HepG2 (cell line): ENCODE measurements around the gene WEE1. TPM values are rescaled to one million over a fixed set of nuclear protein-coding genes. Genes with fewer than 3 reads are reported as not detected.

Source experiments
- ATF2 ChIP-seq: sonication (generic); formaldehyde crosslinking; IDR thresholded peaks from 2 replicates; pipeline ENCODE4 v1.4.0; 2020; ENCODE audit warnings: missing genetic modification reagents
- MZF1 ChIP-seq: sonication (generic); formaldehyde crosslinking; IDR thresholded peaks from 2 replicates; pipeline ENCODE4 v1.8.1; 2023; ENCODE audit warnings: mild to moderate bottlenecking, missing genetic modification reagents, borderline replicate concordance
- RBAK ChIP-seq: sonication (generic); formaldehyde crosslinking; IDR thresholded peaks from 2 replicates; pipeline ENCODE4 v1.5.1; 2020; ENCODE audit warnings: mild to moderate bottlenecking, missing genetic modification reagents
- ZBTB38 ChIP-seq: sonication (generic); formaldehyde crosslinking; IDR thresholded peaks from 2 replicates; pipeline ENCODE4 v1.5.1; 2020; ENCODE audit warnings: mild to moderate bottlenecking, missing genetic modification reagents
- ZNF142 ChIP-seq: sonication (generic); formaldehyde crosslinking; IDR thresholded peaks from 2 replicates; pipeline ENCODE4 v1.4.0; 2020; ENCODE audit warnings: missing genetic modification reagents
- ZNF546 ChIP-seq: sonication (generic); formaldehyde crosslinking; conservative IDR thresholded peaks from 2 replicates; pipeline ENCODE4 v1.8.1; 2023; ENCODE audit warnings: mild to moderate bottlenecking, missing genetic modification reagents
- ZNF597 ChIP-seq: sonication (generic); formaldehyde crosslinking; IDR thresholded peaks from 2 replicates; pipeline ENCODE4 v1.5.0; 2020; ENCODE audit warnings: missing genetic modification reagents
- ZNF674 ChIP-seq: sonication (generic); formaldehyde crosslinking; IDR thresholded peaks from 2 replicates; pipeline ENCODE4 v1.5.0; 2020; ENCODE audit warnings: low read depth, mild to moderate bottlenecking, missing genetic modification reagents
- polyA plus RNA-seq, 8 experiments: library from polyadenylated mRNA; depleted of rRNA in 3 of 8; stranded (reverse) in 7 of 8; unstranded in 1 of 8; fragments of >200 nt; fragmentation: Illumina TruSeq in 4 of 8; extraction: Trizol in 4 of 8; gene quantifications; 2 replicates each; pipeline versions ENCODE4 v1.2.1 to v1.2.3, GENCODE V29; 2011 to 2016; ENCODE audit warnings: low read depth in 4 of 8, missing spikeins in 1 of 8, mixed read lengths in 1 of 8; ENCODE audit not compliant: insufficient read depth in 1 of 8
- total RNA-seq, 5 experiments: library from RNA; depleted of rRNA; stranded (reverse); fragments of >200 nt; fragmentation: Illumina TruSeq; extraction: Trizol; gene quantifications; 2 replicates each; pipeline ENCODE4 v1.2.3, GENCODE V29; 2016; ENCODE audit warnings: low read depth in 1 of 5
- TF ChIP-seq, protein P1 (sequence below): sonication (generic); formaldehyde crosslinking; IDR thresholded peaks from 2 replicates; pipeline ENCODE4 v1.5.0; 2020; ENCODE audit warnings: missing genetic modification reagents
- TF ChIP-seq, protein P2 (sequence below): sonication (generic); formaldehyde crosslinking; IDR thresholded peaks from 2 replicates; pipeline ENCODE4 v1.5.1; 2020; ENCODE audit warnings: mild to moderate bottlenecking, missing genetic modification reagents, moderate library complexity
- TF ChIP-seq, protein P3 (sequence below): sonication (generic); formaldehyde crosslinking; IDR thresholded peaks from 2 replicates; pipeline ENCODE4 v1.8.0; 2022; ENCODE audit warnings: missing genetic modification reagents, low read depth, mild to moderate bottlenecking, borderline replicate concordance
- TF ChIP-seq, protein P4 (sequence below): IDR thresholded peaks from 2 replicates; pipeline ENCODE4 v1.6.1; 2016; ENCODE audit warnings: low read depth

Gene WEE1
- total and polyA plus RNA-seq, 2 of the 13 experiments (the other 11 are each of a cell fraction or from before 2014, with no cell fraction given) = 31.4 to 63.7 TPM

DNA sequence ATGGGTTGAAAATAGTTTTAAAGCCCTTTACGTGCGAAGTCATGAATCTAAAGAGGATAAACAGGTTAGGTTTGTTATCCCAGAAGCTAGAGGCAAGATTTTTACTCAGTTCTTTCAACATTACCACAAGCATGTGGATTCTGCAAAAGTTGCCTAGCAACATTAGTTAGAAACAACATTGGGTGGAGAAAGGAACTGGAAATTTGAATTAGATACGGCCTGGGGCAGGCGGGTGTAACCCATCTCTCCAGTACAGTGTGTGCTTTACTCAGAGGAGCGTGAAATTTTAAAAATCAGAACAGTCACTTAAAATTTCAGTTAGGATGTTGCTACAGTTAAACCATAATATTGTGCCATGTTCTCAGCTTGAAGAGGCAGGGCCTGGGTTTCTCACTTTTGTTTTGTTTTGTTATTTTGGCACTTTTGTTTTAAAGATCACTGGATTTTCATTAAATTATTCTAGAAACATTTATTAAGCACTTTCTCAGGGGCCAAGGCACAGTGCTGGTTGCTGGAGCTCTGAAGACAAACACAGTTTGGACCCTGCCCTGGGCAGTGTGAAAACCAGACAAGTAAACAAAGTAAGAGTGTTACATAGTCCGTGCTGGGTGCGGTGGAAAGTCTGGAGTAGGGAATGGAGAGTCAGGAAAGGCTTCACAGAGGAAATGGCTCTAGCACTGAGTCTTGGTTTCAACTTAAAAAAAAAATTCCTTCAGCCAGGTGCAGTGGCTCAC is 4.4 kb upstream of the WEE1 start (continued):
- TF ChIP-seq, protein P1, sequence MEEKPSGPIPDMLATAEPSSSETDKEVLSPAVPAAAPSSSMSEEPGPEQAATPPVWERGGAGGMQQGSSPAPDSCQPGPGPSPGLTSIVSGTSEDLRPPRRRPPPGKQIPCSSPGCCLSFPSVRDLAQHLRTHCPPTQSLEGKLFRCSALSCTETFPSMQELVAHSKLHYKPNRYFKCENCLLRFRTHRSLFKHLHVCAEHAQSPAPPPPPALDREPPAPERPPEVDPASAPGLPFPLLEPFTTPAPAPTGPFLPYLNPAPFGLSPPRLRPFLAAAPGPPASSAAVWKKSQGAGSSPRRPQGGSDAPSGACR (CRISPR knock-in tag) = peak; percentile 45; the same call in 1 of the 2 replicates
- TF ChIP-seq ZNF142 (CRISPR knock-in tag) = peak; percentile 52; the same call in 1 of the 2 replicates
- TF ChIP-seq, protein P2, sequence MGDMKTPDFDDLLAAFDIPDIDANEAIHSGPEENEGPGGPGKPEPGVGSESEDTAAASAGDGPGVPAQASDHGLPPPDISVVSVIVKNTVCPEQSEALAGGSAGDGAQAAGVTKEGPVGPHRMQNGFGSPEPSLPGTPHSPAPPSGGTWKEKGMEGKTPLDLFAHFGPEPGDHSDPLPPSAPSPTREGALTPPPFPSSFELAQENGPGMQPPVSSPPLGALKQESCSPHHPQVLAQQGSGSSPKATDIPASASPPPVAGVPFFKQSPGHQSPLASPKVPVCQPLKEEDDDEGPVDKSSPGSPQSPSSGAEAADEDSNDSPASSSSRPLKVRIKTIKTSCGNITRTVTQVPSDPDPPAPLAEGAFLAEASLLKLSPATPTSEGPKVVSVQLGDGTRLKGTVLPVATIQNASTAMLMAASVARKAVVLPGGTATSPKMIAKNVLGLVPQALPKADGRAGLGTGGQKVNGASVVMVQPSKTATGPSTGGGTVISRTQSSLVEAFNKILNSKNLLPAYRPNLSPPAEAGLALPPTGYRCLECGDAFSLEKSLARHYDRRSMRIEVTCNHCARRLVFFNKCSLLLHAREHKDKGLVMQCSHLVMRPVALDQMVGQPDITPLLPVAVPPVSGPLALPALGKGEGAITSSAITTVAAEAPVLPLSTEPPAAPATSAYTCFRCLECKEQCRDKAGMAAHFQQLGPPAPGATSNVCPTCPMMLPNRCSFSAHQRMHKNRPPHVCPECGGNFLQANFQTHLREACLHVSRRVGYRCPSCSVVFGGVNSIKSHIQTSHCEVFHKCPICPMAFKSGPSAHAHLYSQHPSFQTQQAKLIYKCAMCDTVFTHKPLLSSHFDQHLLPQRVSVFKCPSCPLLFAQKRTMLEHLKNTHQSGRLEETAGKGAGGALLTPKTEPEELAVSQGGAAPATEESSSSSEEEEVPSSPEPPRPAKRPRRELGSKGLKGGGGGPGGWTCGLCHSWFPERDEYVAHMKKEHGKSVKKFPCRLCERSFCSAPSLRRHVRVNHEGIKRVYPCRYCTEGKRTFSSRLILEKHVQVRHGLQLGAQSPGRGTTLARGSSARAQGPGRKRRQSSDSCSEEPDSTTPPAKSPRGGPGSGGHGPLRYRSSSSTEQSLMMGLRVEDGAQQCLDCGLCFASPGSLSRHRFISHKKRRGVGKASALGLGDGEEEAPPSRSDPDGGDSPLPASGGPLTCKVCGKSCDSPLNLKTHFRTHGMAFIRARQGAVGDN (CRISPR knock-in tag) = no peak
- TF ChIP-seq, protein P3, sequence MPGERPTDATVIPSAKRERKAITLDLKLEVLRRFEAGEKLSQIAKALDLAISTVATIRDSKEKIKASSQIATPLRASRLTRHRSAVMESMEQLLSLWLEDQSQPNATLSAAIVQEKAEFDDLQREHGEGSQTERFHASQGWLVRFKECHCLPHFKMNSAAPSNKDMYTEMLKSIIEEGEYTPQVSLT (CRISPR knock-in tag) = no peak
- TF ChIP-seq ZNF674 = no peak
- TF ChIP-seq RBAK = no peak
- TF ChIP-seq ZBTB38 = 0 out of 2 replicates have a peak, but pooled peaks have one; percentile 47
- peak; percentile 96 for TF ChIP-seq ATF2 (CRISPR knock-in tag)
- no peak for TF ChIP-seq ZNF546 (CRISPR knock-in tag)
- TF ChIP-seq MZF1 (CRISPR knock-in tag) = no peak
- TF ChIP-seq, protein P4, sequence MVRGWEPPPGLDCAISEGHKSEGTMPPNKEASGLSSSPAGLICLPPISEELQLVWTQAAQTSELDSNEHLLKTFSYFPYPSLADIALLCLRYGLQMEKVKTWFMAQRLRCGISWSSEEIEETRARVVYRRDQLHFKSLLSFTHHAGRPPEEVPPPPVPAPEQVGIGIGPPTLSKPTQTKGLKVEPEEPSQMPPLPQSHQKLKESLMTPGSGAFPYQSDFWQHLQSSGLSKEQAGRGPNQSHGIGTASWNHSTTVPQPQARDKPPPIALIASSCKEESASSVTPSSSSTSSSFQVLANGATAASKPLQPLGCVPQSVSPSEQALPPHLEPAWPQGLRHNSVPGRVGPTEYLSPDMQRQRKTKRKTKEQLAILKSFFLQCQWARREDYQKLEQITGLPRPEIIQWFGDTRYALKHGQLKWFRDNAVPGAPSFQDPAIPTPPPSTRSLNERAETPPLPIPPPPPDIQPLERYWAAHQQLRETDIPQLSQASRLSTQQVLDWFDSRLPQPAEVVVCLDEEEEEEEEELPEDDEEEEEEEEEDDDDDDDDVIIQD = peak; percentile 66; the same call in 1 of the 2 replicates
- TF ChIP-seq ZNF597 (CRISPR knock-in tag) = no peak
